H9 (cell line): ENCODE measurements around the gene CRYGN. TPM values are rescaled to one million over a fixed set of nuclear protein-coding genes. Genes with fewer than 3 reads are reported as not detected.

Experiments
- DNase-seq: peaks from one replicate; pipeline ENCODE4 v3.0.0-alpha.2; 2017
- H2AFZ ChIP-seq: one replicate; pipeline ENCODE4 v1.6.1; 2013; ENCODE audit warnings: mild to moderate bottlenecking, low read length, control low read depth, moderate library complexity
- H2AK5ac ChIP-seq: 2 replicates; pipeline ENCODE4 v1.6.1; 2013; ENCODE audit warnings: low read length, control low read depth, mixed read lengths; ENCODE audit not compliant: insufficient read length
- H2BK120ac ChIP-seq: one replicate; pipeline ENCODE4 v1.6.1; 2013; ENCODE audit warnings: low read depth, mild to moderate bottlenecking, low read length, control low read depth, inconsistent platforms; ENCODE audit not compliant: poor library complexity, severe bottlenecking
- H2BK12ac ChIP-seq: 2 replicates; pipeline ENCODE4 v1.6.1; 2013; ENCODE audit warnings: low read length, control low read depth, mixed read lengths, low read depth; ENCODE audit not compliant: insufficient read length
- H2BK15ac ChIP-seq: 2 replicates; pipeline ENCODE4 v1.6.1; 2013; ENCODE audit warnings: low read depth, low read length, control low read depth
- H2BK20ac ChIP-seq: one replicate; pipeline ENCODE4 v1.6.1; 2013; ENCODE audit warnings: low read depth, mild to moderate bottlenecking, low read length, control low read depth, inconsistent platforms; ENCODE audit not compliant: poor library complexity, severe bottlenecking
- H2BK5ac ChIP-seq: 2 replicates; pipeline ENCODE4 v1.6.1; 2013; ENCODE audit warnings: low read length, control low read depth, mixed read lengths; ENCODE audit not compliant: insufficient read length
- H3K14ac ChIP-seq: 2 replicates; pipeline ENCODE4 v1.6.1; 2013; ENCODE audit warnings: low read length, control low read depth; ENCODE audit not compliant: insufficient read depth
- H3K18ac ChIP-seq: 2 replicates; pipeline ENCODE4 v1.6.1; 2013; ENCODE audit warnings: low read depth, mild to moderate bottlenecking, mixed read lengths, low read length, control low read depth; ENCODE audit not compliant: insufficient read length
- H3K23ac ChIP-seq: 2 replicates; pipeline ENCODE4 v1.6.1; 2013; ENCODE audit warnings: low read length, control low read depth, mixed read lengths, low read depth; ENCODE audit not compliant: insufficient read length
- H3K23me2 ChIP-seq: 2 replicates; pipeline ENCODE4 v1.6.1; 2013; ENCODE audit warnings: low read depth, mild to moderate bottlenecking, mixed read lengths, low read length, control low read depth; ENCODE audit not compliant: insufficient read length, poor library complexity, severe bottlenecking
- H3K27ac ChIP-seq: 2 replicates; pipeline ENCODE4 v1.5.1; 2013; ENCODE audit warnings: low read length, control low read depth, mixed read lengths, low read depth; ENCODE audit not compliant: insufficient read length
- H3K27me3 ChIP-seq: 2 replicates; pipeline ENCODE4 v1.6.1; 2013; ENCODE audit warnings: low read length, control low read depth, inconsistent platforms; ENCODE audit not compliant: insufficient read depth
- H3K4ac ChIP-seq: 2 replicates; pipeline ENCODE4 v1.6.1; 2013; ENCODE audit warnings: low read depth, mild to moderate bottlenecking, control low read depth, inconsistent platforms, low read length, moderate library complexity
- H3K4me1 ChIP-seq: 2 replicates; pipeline ENCODE4 v1.6.1; 2013; ENCODE audit warnings: low read length, control low read depth, inconsistent platforms; ENCODE audit not compliant: insufficient read depth
- H3K4me2 ChIP-seq: 2 replicates; pipeline ENCODE4 v1.6.1; 2013; ENCODE audit warnings: low read length, control low read depth, mixed read lengths; ENCODE audit not compliant: insufficient read length, insufficient read depth
- H3K56ac ChIP-seq: 2 replicates; pipeline ENCODE4 v1.6.1; 2013; ENCODE audit warnings: low read depth, mild to moderate bottlenecking, mixed read lengths, low read length, control low read depth; ENCODE audit not compliant: insufficient read length
- H3K79me1 ChIP-seq: 2 replicates; pipeline ENCODE4 v1.6.1; 2013; ENCODE audit warnings: low read depth, mild to moderate bottlenecking, moderate library complexity, low read length, control low read depth, inconsistent platforms; ENCODE audit not compliant: insufficient read depth, poor library complexity, severe bottlenecking
- H3K79me2 ChIP-seq: 2 replicates; pipeline ENCODE4 v1.6.1; 2013; ENCODE audit warnings: low read length, control low read depth, inconsistent platforms; ENCODE audit not compliant: insufficient read depth
- H3K9ac ChIP-seq: 2 replicates; pipeline ENCODE4 v1.6.1; 2013; ENCODE audit warnings: low read length, control low read depth, mixed read lengths; ENCODE audit not compliant: insufficient read length; ENCODE audit errors: extremely low read depth
- H3K9me3 ChIP-seq: one replicate; pipeline ENCODE4 v1.6.1; 2013; ENCODE audit warnings: low read depth, low read length, inconsistent platforms; ENCODE audit not compliant: control insufficient read depth
- H3T11ph ChIP-seq: one replicate; pipeline ENCODE4 v1.6.1; 2013; ENCODE audit warnings: mild to moderate bottlenecking, low read length, control low read depth, inconsistent platforms
- H4K20me1 ChIP-seq: one replicate; pipeline ENCODE4 v1.6.1; 2013; ENCODE audit not compliant: control insufficient read depth, insufficient read length, insufficient read depth
- H4K5ac ChIP-seq: 2 replicates; pipeline ENCODE4 v1.6.1; 2013; ENCODE audit warnings: low read depth, mild to moderate bottlenecking, mixed read lengths, low read length, control low read depth; ENCODE audit not compliant: insufficient read length
- H4K8ac ChIP-seq: replicated peaks from 2 replicates; pipeline ENCODE4 v1.6.1; 2013; ENCODE audit warnings: low read length, control low read depth, mixed read lengths, low read depth; ENCODE audit not compliant: insufficient read length
- H4K91ac ChIP-seq: 2 replicates; pipeline ENCODE4 v1.6.1; 2013; ENCODE audit warnings: low read depth, mild to moderate bottlenecking, moderate library complexity, mixed read lengths, low read length, control low read depth; ENCODE audit not compliant: insufficient read length
- H3K27ac Mint-ChIP-seq, 3 experiments: 2 replicates in 2 of 3; 3 replicates in 1 of 3; pipeline ENCODE4 v1.8.0; 2020 to 2021; ENCODE audit warnings: mixed read lengths in 3 of 3, mild to moderate bottlenecking in 1 of 3, moderate library complexity in 1 of 3
- H3K27me3 Mint-ChIP-seq: 2 replicates; pipeline ENCODE4 v1.8.0; 2021; ENCODE audit warnings: low read depth, mild to moderate bottlenecking, moderate library complexity, mixed read lengths
- H3K36me3 Mint-ChIP-seq, 3 experiments: 2 replicates in 2 of 3; 3 replicates in 1 of 3; pipeline ENCODE4 v1.8.0; 2020 to 2021; ENCODE audit warnings: low read depth in 3 of 3, mixed read lengths in 3 of 3; ENCODE audit not compliant: insufficient read depth in 1 of 3
- H3K4me1 Mint-ChIP-seq, 2 experiments: 2 replicates each; pipeline ENCODE4 v1.8.0; 2020; ENCODE audit warnings: mixed read lengths in 2 of 2
- H3K4me3 Mint-ChIP-seq, 2 experiments: 2 replicates in 1 of 2; 3 replicates in 1 of 2; pipeline ENCODE4 v1.8.0; 2020 to 2021; ENCODE audit warnings: mild to moderate bottlenecking in 2 of 2, mixed read lengths in 2 of 2, moderate library complexity in 1 of 2
- H3K9me3 Mint-ChIP-seq, 2 experiments: 2 replicates in 1 of 2; 3 replicates in 1 of 2; pipeline ENCODE4 v1.8.0; 2020; ENCODE audit warnings: mild to moderate bottlenecking in 2 of 2, mixed read lengths in 2 of 2, moderate library complexity in 1 of 2
- CTCF ChIP-seq: fragments of 200-600 bp; sonication (generic); conservative IDR thresholded peaks from 3 replicates; pipeline ENCODE4 v1.8.0; 2021; ENCODE audit warnings: antibody characterized with exemption, mild to moderate bottlenecking
- WGBS: extraction: QIAGEN DNeasy Blood & Tissue Kit; methylation state at CpG from one replicate; pipeline ENCODE4 v1.1.7; 2013; ENCODE audit warnings: missing lambda C conversion rate, low lambda C conversion rate, mixed read lengths; ENCODE audit not compliant: insufficient read length; ENCODE audit errors: extremely low coverage; 5-methylcytosine and 5-hydroxymethylcytosine counted together
- total RNA-seq: library from RNA; stranded (reverse); gene quantifications from 2 replicates; pipeline ENCODE4 v1.2.1, GENCODE V29; 2021

Gene CRYGN
- total RNA-seq, 1 experiment from 2014 or later: 1.8 TPM

GRCh38 chr7:151416112-151416940 lies 23.6 kb downstream of the CRYGN start:
- H3K27me3 Mint-ChIP-seq: peaks cover 96% of the 10 kb centered on the region

More at GRCh38 chr7:151416112-151416940, 23.6 kb downstream of the CRYGN start:
- Histone ChIP-seq H3K4me2 (no peak overlapping the region), H3K9me3 (no peaks in the 10 kb centered on the region), H2BK15ac (no peak overlapping the region), H4K5ac (no peak overlapping the region), H3K14ac (peak overlapping the region; percentile 8; the same call in 1 of the 2 replicates), H2BK120ac (no peak overlapping the region), H3K56ac (no peak overlapping the region), H4K91ac (no peak overlapping the region), H3K18ac (no peak overlapping the region), H3K23me2 (no peaks in the 10 kb centered on the region), H2AK5ac (no peak overlapping the region), H4K20me1 (no peaks in the 10 kb centered on the region), H3K79me2 (no peaks in the 10 kb centered on the region), H3K9ac (no peak overlapping the region), H2BK20ac (no peak overlapping the region), H3K27ac (no peak overlapping the region), H2AFZ (no peak overlapping the region), H3K4ac (no peak overlapping the region), H3K23ac (no peak overlapping the region), H3K79me1 (no peaks in the 10 kb centered on the region), H3K27me3 (peaks cover 8% of the 10 kb centered on the region; the same call in 1 of the 2 replicates), H2BK12ac (no peak overlapping the region), H2BK5ac (no peak overlapping the region), H4K8ac (no peak overlapping the region), H3K4me1 (peaks cover 11% of the 10 kb centered on the region; the same call in 1 of the 2 replicates), H3T11ph (no peak overlapping the region)
- peaks cover 0 to 5% (median 0%) of the 10 kb centered on the region in 3 experiments; a peak in 1 of 7 replicates for H3K36me3 Mint-ChIP-seq
- WGBS: no CpG with 5 or more reads among the region's 10 CpGs
- TF ChIP-seq CTCF: no peak
- H3K4me1 Mint-ChIP-seq: peaks cover 21 to 24% of the 10 kb centered on the region in 2 experiments
- DNase-seq: peak; percentile 67
- no peak overlapping the region for H3K27ac Mint-ChIP-seq
- H3K9me3 Mint-ChIP-seq: peaks cover 0 to 15% of the 10 kb centered on the region in 2 experiments; a peak in 4 of 5 replicates
- H3K4me3 Mint-ChIP-seq: peak overlapping the region in 1 of 2 experiments; percentile 8; a peak in 1 of 5 replicates
